Measurements from ENCODE around the gene CCDC188.

The CCDC188 gene

DNA sequence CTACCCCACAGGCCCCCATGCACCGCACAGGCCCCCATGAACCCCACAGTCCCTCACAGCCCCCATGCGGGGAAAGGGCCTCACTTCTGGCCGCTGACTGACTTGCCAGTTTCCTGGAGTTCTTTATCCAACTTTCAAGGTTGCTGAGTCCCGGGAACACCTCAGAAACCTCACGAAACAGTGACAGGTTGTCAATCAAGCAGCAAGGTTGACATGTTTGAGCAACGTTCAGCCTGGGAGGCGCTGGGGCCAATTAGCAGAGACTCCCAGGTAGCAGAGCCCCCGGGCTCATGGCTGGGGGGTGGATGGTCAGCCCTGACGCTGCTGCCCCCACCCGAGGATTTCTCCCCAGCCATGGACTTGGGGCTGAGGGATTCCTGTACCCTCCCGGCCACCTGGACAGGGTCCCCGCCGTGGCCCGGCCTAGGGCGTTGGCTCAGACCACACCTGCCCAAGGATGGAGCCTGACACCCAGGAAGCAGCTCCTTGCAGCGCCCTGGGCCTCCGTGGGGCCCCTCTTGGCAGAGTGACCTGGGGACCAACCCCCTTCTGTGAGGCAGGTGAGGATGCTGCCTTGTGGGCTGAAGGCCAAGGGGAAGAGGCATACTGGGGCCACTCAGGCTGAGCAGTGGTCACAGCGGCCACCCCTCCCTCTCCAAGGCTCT is 33.8 kb upstream of the CCDC188 start:
- no peak for FAIRE-seq

DNA sequence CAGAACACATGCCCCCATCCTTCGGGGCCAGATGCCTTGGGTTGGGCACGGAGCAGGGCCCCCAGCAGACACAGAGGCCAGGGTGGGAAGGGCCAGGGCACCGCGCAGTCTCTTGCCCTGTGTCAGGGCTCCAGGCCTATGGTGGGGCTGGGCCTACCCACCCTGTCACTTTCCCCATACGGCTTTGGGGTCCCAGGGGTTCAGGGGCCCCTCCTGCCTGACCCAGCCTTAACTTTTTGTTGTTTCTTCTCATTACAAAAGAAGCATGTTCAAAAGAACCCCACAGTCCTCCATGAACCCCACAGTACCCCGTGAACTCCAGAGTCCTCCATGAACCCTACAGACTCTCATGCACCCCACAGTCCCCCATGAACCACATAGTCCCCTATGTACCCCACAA is 33.0 kb upstream of the CCDC188 start:
- no peak for FAIRE-seq

DNA sequence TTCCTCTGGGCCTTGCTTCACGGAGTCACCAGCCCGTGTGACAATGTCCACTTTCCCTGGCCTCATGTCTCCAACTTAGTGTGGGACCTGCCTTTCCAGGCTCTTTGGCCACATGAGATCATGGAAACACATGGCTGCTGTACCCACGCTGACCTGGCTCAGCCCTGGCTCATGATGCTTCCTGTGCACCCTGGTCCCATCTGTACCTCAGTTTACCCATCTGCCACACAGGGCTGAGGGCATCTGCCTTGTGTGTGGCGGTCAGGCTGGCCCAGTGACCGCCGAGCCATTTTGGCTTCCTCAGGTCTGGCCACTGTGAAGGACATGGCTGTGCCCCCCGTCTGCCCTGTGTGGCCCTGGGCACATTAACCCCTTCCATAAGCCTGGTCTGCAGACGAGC is 32.2 kb upstream of the CCDC188 start:
- no peak for FAIRE-seq

DNA sequence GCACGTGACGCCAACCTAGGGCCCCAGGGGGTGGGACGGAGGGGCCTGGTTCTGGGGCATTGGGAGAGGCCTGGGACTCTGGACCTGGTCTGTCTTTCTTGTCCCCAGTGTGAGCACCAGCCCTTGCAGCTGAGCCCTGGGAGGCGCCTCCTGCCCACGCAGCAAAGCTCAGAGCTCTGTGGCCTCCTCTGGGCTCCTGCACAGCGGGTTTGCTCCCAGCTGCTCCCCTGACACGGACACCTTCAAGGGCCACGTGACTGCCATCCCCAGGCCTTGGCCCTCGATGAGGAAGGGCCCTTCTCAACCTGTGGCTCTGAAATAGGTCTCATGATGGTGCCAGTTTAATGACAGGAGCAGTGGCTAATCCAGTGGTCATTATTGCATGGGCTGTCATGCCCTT is 31.5 kb upstream of the CCDC188 start:
- no peak for FAIRE-seq

DNA sequence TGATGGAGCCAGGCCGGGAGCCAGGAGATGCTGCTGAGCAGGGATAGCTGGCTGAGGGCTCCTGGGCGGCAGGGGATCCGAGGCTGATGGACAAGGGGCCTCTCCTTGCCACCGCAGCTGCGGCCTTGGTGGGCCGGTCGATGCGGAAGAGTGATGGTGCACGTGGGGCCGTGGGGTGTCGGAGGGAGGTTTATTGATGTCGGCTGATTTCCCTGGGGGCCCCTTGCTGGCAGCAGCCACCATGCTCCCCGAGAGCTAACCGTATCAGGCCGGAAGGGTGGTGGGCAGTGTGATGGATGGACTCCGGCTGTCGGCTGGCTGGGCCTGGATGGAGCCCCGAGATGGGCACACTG is 31.0 kb upstream of the CCDC188 start:
- FAIRE-seq, result no peak

DNA sequence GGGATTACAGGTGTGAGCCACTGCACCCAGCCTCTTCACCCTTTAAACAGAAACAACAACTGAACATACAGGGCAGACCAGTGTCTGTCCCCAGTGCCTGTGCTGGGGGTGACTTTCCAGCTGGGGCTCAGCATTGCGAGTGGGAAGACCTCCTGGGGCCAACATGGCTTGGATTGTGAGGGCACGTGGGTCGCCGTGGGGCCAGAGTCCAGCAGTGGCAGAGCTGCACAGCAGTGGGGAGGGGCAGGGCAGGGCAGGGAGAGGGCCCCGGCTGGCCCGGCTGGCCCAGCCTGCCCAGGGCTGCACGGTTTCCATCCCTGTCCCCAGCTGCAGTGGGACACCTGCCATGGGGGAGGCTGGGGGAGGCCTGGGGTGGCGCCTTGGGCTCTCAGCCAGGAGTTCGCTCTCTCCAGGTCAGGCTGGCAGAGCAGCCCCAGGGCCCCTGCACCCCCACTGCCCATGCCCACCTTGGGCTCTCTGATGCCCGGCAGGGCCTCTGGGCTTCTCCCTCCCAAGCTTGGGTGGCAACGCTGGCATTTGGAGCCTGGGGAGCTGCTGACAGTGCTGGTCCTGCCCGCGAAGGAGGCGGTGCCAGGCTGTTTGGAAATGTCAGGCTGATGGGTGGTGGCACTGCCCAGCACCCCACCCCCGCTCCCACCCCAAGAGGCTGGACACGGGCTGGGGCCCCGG is 30.5 kb upstream of the CCDC188 start:
- FAIRE-seq, result no peak

DNA sequence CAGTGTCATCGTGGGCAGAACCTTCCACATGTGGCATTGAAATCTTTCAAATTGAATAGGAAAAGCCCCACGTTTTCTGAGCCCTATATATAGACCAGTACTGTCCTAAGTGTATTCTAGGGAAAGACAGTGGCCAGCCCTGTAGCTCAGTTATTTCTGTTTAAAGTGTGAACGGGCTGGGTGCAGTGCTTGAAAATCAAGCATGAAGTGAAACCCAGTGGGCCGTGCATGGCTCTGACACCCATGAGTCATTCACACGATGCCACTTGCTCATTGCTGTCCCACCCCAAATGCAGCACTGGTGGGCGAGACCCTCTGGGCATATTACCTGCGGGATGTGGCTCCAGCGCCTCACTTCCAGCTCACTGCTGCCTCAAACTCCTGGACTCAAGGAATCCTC is 29.8 kb upstream of the CCDC188 start:
- no peak for FAIRE-seq

DNA sequence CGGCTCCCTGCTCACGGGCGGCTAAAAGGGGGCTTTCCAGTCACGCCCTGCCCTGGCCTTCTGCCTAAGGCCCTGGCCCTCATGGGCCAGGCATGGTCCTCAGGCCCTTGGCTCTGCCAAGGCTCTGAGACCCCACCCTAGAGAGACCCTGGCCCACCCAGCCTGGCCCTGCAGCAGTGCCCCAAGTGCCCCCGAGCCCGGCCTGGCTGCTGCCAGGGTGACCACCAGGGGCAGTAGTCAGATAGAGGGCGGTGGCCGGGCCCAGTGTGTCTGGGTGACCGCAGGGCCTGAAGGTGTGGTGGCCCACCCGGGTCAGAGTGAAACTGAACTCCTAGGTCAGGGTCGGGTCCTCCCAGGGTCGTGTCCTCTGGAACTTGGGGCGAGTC is 29.4 kb upstream of the CCDC188 start:
- no peak for FAIRE-seq

DNA sequence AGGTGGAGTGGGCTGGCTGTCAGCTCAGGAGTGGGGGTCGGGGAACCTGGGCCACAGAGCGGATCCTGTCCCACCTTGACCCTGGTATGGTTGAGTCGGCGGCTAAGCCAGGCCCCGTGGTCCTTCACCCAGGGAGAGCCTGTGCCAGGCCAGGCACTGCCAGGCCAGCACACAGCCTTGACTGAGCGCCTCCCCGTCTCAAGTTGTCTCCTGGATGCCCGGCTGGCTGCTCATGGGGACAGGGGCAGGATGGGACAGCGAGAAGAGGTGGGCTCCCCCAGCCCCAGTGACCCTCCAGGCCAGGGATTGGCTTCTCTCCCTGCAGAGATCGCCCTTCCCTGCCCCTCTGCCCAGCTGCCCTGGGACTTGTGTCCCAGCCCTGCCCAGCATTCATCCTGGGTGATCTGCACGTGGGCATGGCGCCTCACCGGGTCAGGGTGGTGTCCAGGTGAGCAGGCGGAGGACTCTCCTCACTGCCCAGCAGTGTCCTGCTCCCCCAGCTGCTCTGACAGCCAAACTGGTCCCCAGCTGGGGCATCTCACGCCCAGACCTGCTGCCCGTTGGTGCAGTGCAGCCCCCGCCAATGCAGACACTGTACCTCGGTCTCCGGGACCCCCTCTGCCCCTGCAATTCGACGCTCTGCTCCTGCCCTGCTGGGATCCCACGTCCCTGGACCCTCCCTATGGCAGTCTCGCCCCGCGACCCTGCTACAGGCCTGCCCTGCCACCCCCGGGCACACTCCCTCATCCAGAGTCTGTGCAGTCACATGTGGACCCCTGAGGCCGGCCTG is 28.8 kb upstream of the CCDC188 start:
- no peak for FAIRE-seq

DNA sequence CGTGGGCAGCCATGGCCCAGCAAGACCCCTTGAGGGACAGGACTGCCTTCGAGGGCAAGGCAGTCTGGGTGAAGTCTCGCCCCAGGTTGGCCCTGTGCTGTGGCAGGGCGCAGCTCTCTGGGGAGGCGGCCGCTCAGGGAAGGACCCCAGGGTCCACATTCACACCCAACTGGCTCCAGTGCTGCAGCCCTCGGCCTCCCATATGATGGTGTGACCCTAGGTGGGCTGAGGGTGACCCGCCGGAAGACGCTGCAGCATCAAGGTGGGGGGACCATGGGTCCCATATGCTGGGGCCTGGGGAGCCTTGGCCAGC is 28.0 kb upstream of the CCDC188 start:
- FAIRE-seq, result no peak

DNA sequence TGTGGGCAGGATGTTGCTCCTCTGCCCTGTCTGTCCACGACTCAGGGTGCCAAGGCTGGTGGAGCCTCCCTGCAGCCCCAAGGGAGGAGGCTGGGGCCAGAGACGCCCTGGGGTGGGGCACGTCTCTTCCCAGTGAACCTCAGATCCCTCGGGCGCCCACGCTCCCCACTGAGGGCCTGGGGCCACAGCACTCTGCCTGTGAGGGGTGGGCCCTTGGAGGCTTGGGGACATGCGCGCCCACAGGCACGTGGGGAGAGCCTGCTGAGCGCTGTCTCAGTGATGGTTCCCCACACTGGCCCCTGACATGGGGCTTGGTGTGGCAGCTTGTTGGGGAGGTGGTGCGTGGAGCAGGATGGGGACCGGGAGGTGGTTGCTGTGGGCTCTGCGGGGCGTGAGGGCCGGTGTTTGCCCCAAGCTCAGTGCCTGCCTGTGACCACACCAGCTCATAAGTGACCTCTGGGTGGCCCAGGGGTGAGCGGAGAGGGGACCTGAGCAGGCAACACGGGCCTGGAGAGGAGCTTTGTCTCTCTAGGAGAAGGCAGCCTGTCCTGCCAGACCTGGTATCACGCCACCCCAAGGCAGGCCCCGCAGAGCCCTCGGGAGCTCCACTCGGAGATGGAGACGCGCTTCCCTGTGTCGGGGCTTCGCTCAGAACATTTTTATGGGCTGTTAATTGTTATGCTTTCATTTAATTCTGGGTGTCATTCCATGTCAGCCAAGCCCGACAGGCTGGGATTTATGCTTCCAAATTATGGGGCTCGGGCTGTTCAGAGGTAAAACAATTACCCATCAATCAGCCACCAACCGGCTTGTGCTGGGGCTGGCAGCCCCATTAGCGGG is 27.4 kb upstream of the CCDC188 start:
- no peak for FAIRE-seq

DNA sequence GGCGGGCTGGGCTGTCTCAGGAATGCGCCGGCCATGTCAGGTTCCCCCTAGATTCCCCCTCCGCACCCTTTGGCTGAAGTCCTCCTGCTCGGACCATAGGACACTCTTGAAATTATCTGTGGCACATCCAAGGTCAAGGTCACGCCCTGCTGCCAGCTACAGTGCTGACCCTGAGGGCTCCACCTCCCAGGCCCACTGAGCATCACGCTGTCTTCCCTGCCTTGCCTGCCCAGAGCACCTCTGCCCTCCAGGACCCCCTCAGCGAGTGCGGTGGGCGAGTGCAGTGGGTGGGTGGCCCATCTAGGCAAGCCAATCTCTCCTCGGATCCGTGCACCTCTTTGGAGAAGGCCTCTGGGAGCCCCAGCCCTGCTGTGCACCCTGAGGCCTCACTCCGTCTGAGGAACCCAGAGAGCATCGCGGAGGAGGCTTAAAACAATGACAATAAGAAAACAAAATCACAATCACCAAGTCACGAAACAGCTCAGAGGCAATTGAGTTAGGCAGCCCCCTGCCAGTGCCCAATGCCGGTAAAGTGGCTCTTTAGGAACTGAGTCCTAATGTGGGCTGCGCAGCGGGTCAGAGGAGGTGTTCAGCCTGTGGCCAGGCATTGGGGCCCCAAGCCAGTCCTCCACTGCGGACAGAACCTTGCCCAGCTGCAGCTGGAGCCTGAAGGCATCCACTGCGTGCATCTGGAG is 26.5 kb upstream of the CCDC188 start:
- no peak for FAIRE-seq

DNA sequence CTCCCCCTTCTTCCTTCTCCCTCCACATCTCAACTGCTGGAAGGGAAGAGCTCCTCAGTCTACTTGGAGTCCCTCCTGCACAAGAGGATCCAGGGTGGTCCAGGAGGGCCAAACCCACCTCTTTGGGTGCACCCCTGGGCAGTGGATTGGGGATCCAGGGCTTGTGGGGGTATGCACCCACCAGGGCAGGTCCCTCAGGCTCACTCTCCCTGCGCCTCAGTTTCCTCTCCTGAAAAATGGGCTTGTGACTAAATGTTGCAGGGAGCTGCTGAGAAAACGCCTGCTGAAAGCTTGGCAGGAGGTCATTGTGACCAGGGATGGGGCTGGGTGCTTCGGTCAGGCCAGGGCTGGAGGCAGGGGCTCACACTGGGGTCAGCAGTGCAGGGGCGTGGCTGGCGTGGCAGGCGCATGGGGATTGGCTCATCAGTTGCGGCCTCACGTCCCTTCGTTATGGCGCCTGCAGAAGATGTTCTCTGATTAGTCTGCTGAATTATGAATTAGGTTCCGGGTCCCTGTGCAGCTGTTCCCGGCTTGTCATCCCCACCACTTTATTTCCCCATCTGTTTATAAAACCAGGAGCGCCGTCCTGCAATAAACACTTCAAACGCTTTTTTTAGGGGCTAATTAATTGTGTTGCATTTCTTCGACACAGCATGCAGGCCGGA is 25.7 kb upstream of the CCDC188 start:
- no peak for FAIRE-seq

DNA sequence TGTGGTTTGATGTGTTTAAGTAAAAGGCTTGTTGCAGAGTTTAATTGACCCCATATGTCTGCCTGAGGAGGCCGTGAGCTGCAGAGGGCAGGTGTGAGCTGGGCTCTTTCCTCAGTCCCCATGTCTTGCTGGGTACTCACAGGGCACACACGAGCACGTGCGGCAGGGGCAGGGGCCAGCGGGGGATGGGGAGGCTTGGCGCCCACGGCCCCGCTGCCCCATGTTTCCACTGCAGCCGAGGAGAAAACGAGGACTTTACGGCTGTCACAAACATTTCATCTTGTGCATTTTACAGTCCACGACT is 24.7 kb upstream of the CCDC188 start:
- FAIRE-seq, result no peak

DNA sequence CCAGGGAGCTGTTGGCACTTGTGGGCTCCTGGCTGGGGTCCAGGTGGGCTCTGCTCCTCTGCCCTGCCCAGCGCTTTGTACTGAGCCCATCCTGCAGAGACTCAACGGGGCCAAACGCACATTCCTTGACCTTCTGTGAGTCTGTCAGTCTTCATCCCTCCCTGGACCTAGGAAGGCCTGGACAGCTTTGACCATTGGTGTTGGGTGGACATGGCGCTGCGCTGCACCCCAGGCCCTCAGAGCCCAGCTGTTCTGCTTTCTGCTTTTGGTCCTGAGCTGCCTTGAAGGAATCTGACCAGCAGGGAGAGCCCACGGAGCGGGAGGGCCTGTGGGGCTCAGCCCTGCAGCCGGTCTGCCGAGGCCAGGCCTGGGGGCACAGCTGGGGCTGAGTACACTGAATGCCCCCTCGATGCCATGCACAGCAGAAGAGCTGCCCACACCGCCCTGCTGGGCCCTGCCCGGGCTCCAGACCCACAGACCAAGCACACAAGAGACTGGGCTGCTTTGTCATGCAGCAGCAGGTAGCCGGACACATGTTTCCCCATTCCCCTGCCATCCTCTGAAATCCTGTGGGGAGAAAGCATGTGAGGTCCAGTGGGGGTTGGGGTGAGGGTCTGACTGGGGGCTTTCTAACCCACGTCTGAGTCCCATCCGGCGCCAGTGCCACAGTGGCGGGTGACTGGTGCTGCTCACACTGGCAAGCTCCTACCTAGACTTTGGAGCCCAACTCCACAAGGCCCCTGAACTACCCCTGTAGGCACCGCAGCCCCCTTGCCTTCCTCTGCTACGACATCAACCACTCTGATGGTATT is 24.1 kb upstream of the CCDC188 start:
- no peak for FAIRE-seq

DNA sequence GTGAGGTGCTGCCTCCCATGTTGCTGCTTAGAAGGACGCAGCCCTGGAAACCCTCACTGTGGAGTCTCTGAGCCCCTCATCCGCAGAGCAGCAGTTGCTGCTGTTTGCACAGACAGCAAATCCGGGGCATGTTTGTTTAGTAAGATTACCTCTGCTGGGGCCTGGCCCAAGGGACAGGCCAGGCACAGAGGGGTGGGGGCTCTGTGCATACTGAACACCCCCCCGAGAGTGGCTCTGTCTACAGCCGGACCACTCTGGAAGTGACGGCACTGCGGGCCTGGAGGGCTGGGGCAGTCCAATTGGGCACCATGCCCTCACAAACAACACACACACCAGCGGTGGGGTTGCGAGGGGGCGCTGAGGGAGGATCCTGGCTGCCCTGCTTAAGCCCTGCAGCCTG is 22.9 kb upstream of the CCDC188 start:
- no peak for FAIRE-seq

DNA sequence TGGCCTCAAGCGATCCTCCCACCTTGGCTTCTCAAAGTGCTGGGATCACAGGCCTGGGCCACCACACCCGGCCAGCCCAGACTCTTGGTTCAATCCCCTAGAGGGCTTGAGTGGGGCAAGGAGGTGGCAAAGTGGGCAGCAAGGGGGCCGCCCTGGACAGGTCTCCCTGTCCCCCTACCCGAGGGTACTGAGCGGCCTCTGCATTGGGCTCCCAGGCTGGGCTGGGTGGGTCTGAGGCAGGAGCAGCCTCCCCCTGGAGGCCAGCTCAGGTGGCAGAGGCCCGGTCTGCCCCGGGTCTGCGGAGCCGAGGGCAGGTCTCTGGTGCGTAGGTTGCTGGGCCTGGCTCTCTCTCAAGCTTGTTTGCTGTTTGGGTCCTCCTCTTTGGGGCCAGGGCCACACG is 22.4 kb upstream of the CCDC188 start:
- no peak for FAIRE-seq

DNA sequence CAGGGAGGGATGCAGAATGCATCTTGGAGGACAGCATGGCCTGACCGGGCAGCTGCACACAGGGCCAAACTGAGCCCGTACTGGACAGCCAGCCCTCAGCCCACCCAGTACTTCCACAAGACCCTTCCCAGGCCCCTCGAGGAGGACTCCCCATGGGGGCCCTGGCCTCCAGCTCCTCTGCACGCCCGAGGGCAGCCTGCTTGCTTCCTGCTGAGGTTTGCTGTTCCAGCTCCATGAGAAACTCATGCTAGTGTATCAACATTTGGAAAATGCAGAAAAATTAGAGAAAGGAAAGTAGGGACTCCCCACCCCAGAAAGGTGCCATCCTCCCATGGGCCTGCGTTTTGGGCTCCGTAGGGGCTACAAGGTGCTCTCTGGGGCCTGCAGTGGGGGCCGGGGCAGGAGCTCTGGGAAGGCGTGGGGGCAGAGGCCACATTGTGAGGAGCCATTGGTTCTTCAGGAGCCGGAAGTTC is 21.3 kb upstream of the CCDC188 start:
- FAIRE-seq, result no peak

DNA sequence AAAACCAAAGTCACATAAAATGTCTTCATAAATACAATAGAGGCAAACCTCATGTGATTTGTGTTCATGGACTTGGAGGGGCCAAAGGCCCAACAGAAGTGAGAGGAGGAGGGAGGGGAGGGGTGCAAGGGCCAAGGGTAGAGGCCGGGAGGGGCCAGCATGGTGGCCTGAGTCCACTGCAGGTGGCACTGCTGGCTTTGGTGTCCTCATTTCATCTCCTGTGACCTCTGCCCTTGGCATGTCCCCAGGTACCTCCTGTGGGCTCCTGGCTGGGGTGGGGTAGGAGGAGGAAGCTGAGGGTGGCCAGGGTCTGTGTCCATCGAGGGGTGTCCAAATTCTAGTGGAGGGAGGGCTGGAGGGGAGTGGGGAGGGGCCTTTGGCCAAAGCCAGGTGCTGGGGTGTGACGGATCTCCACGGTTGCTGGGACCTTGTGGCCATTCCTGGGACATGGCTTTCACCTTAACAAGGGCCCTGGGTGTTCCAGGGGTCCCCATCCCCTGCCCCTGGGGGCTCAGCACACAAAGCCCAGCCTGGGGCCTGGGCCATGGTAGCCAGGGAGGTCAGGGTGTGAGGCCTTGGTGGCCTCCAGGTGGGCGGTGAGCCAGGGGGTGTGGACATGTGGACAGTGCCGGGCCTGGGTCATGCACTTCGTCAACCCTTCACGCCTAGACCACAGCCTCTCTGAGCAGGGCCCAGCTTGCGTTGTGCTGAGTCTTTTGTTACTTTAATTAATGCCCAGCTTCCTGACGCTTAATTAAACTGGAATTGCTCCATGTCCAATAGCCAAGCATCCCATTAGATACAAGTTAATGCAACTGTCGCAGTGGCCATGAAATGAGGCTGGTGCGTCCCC is 20.7 kb upstream of the CCDC188 start:
- FAIRE-seq, result no peak

DNA sequence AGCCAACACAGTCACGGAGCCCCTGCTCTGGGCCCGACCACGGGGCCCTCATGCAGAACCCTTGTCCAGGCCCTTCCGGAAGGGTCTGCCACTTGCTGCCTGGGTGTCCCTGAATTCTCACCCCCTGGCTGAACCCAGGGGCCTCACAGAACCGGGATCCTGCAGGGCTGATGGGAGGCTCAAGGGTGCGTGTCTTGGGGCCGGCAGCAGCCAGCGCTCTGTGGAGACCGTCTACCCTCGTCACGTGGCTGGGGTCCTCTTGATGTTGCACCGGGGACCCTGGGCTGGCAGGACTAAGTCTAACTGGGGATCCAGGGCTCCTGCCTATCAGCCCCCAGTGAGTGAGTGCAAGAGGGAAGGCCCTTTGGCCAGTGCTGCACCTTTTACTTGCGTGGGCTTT is 19.3 kb upstream of the CCDC188 start:
- no peak for FAIRE-seq

Measured in islet of Langerhans (tissue), 1 donor.